HEK293 (cell line): ENCODE data around the gene RAMAC.

Source experiments
- ATF2 ChIP-seq: fragments of 450-650 bp; formaldehyde crosslinking; IDR thresholded peaks from 2 replicates; pipeline ENCODE4 v1.5.1; 2016; ENCODE audit warnings: missing biosample characterization, missing genetic modification characterization, low read depth
- HIC1 ChIP-seq: fragments of 450-650 bp; formaldehyde crosslinking; IDR thresholded peaks from 2 replicates; pipeline ENCODE4 v1.5.1; 2016; ENCODE audit warnings: missing biosample characterization, missing genetic modification characterization
- KLF1 ChIP-seq: fragments of 450-650 bp; formaldehyde crosslinking; IDR thresholded peaks from 2 replicates; pipeline ENCODE4 v1.5.1; 2016; ENCODE audit warnings: missing biosample characterization, missing genetic modification characterization
- KLF7 ChIP-seq: fragments of 450-650 bp; formaldehyde crosslinking; IDR thresholded peaks from 2 replicates; pipeline ENCODE4 v1.5.1; 2016; ENCODE audit warnings: missing biosample characterization, missing genetic modification characterization, borderline replicate concordance
- KLF8 ChIP-seq: fragments of 450-650 bp; formaldehyde crosslinking; IDR thresholded peaks from 2 replicates; pipeline ENCODE4 v1.5.1; 2016; ENCODE audit warnings: missing biosample characterization, missing genetic modification characterization
- PRDM1 ChIP-seq: fragments of 450-650 bp; formaldehyde crosslinking; IDR thresholded peaks from 2 replicates; pipeline ENCODE4; 2016; ENCODE audit warnings: missing biosample characterization, missing genetic modification characterization
- SCRT2 ChIP-seq: fragments of 450-650 bp; formaldehyde crosslinking; IDR thresholded peaks from 2 replicates; pipeline ENCODE4 v1.5.1; 2016; ENCODE audit warnings: missing biosample characterization, missing genetic modification characterization
- SP2 ChIP-seq: fragments of 450-650 bp; formaldehyde crosslinking; IDR thresholded peaks from 2 replicates; pipeline ENCODE4 v1.5.1; 2016; ENCODE audit warnings: missing biosample characterization, missing genetic modification characterization
- TRIM28 ChIP-seq: IDR thresholded peaks from 2 replicates; pipeline ENCODE4 v1.6.1; 2011; ENCODE audit warnings: low read length, control low read depth, borderline replicate concordance
- ZBTB1 ChIP-seq: fragments of 450-650 bp; formaldehyde crosslinking; IDR thresholded peaks from 2 replicates; pipeline ENCODE4 v1.5.1; 2016; ENCODE audit warnings: missing biosample characterization, missing genetic modification characterization
- ZBTB20 ChIP-seq: fragments of 450-650 bp; formaldehyde crosslinking; IDR thresholded peaks from 2 replicates; pipeline ENCODE4 v1.5.1; 2016; ENCODE audit warnings: missing biosample characterization, missing genetic modification characterization
- ZBTB26 ChIP-seq: fragments of 450-650 bp; formaldehyde crosslinking; optimal IDR thresholded peaks from 2 replicates; pipeline ENCODE3; 2016; ENCODE audit warnings: missing biosample characterization, mild to moderate bottlenecking, missing genetic modification characterization
- ZNF121 ChIP-seq: fragments of 450-650 bp; formaldehyde crosslinking; IDR thresholded peaks from 2 replicates; pipeline ENCODE4 v1.5.1; 2016; ENCODE audit warnings: missing biosample characterization, missing genetic modification characterization
- ZNF148 ChIP-seq: fragments of 450-650 bp; formaldehyde crosslinking; IDR thresholded peaks from 2 replicates; pipeline ENCODE4 v1.5.0; 2017; ENCODE audit warnings: missing biosample characterization, missing genetic modification characterization, borderline replicate concordance
- ZNF202 ChIP-seq: fragments of 450-650 bp; formaldehyde crosslinking; IDR thresholded peaks from 2 replicates; pipeline ENCODE4 v1.5.1; 2016; ENCODE audit warnings: missing biosample characterization, missing genetic modification characterization, borderline replicate concordance
- ZNF302 ChIP-seq: fragments of 450-650 bp; formaldehyde crosslinking; IDR thresholded peaks from 2 replicates; pipeline ENCODE4 v1.5.1; 2016; ENCODE audit warnings: missing biosample characterization, missing genetic modification characterization, low read depth
- ZNF37A ChIP-seq: fragments of 450-650 bp; IDR thresholded peaks from 2 replicates; pipeline ENCODE4 v1.5.1; 2018; ENCODE audit warnings: missing biosample characterization, missing genetic modification characterization
- ZNF404 ChIP-seq: fragments of 450-650 bp; formaldehyde crosslinking; IDR thresholded peaks from 2 replicates; pipeline ENCODE4 v1.5.1; 2017; ENCODE audit warnings: missing biosample characterization, missing genetic modification characterization
- ZNF510 ChIP-seq: fragments of 450-650 bp; formaldehyde crosslinking; IDR thresholded peaks from 2 replicates; pipeline ENCODE4 v1.5.1; 2018; ENCODE audit warnings: mild to moderate bottlenecking, missing genetic modification characterization, missing biosample characterization; ENCODE audit not compliant: insufficient replicate concordance
- ZNF518A ChIP-seq: fragments of 450-650 bp; formaldehyde crosslinking; conservative IDR thresholded peaks from 2 replicates; pipeline ENCODE4 v1.5.1; 2016; ENCODE audit warnings: low read depth, missing biosample characterization, missing genetic modification characterization
- ZNF549 ChIP-seq: fragments of 450-650 bp; IDR thresholded peaks from 2 replicates; pipeline ENCODE4 v1.5.1; 2018; ENCODE audit warnings: missing biosample characterization, missing genetic modification characterization, mild to moderate bottlenecking, inconsistent platforms, moderate library complexity
- ZNF555 ChIP-seq: fragments of 450-650 bp; formaldehyde crosslinking; conservative IDR thresholded peaks from 2 replicates; pipeline ENCODE4 v1.5.1; 2017; ENCODE audit warnings: missing biosample characterization, mild to moderate bottlenecking, missing genetic modification characterization, inconsistent platforms
- ZNF558 ChIP-seq: fragments of 450-650 bp; formaldehyde crosslinking; IDR thresholded peaks from 2 replicates; pipeline ENCODE4 v1.5.1; 2016; ENCODE audit warnings: missing biosample characterization, missing genetic modification characterization
- ZNF561 ChIP-seq: fragments of 450-650 bp; IDR thresholded peaks from 2 replicates; pipeline ENCODE4 v1.5.1; 2018; ENCODE audit warnings: missing biosample characterization, missing genetic modification characterization, borderline replicate concordance
- ZNF600 ChIP-seq: fragments of 450-650 bp; formaldehyde crosslinking; IDR thresholded peaks from 2 replicates; pipeline ENCODE4 v1.5.1; 2016; ENCODE audit warnings: missing biosample characterization, missing genetic modification characterization
- ZNF654 ChIP-seq: fragments of 450-650 bp; formaldehyde crosslinking; IDR thresholded peaks from 2 replicates; pipeline ENCODE4 v1.5.1; 2016; ENCODE audit warnings: low read depth, missing biosample characterization, missing genetic modification characterization
- ZNF707 ChIP-seq: fragments of 450-650 bp; formaldehyde crosslinking; IDR thresholded peaks from 2 replicates; pipeline ENCODE4 v1.5.1; 2016; ENCODE audit warnings: missing biosample characterization, missing genetic modification characterization

The RAMAC gene

GRCh38 chr15:83011271-83012075 is 25.5 kb downstream of the RAMAC start, which contains the start of gene C15orf40 (continued):
- TF ChIP-seq ZNF561 (peak; percentile 44; the same call in 1 of the 2 replicates), ZNF555 (tag by site-specific recombination) (no peak), ZNF121 (tag by site-specific recombination) (no peak), ZNF600 (tag by site-specific recombination) (peak; percentile 100), ZBTB26 (peak; percentile 90), KLF7 (tag by site-specific recombination) (no peak), ZNF558 (tag by site-specific recombination) (no peak), ZNF510 (no peak), ZBTB20 (tag by site-specific recombination) (peak; percentile 98), ZNF148 (tag by site-specific recombination) (no peak), SP2 (tag by site-specific recombination) (peak; percentile 69), ZBTB1 (tag by site-specific recombination) (0 out of 2 replicates have a peak, but pooled peaks have one; percentile 6), ATF2 (tag by site-specific recombination) (no peak), HIC1 (no peak), SCRT2 (tag by site-specific recombination) (peak; percentile 89), ZNF707 (no peak), PRDM1 (tag by site-specific recombination) (no peak), KLF8 (tag by site-specific recombination) (peak; percentile 37), ZNF37A (no peak), TRIM28 (no peak), ZNF518A (peak; percentile 87), KLF1 (tag by site-specific recombination) (no peak), ZNF549 (tag by site-specific recombination) (no peak), ZNF654 (tag by site-specific recombination) (no peak; the same call in 1 of the 2 replicates), ZNF404 (tag by site-specific recombination) (no peak), ZNF202 (no peak), ZNF302 (tag by site-specific recombination) (no peak)
